ENCODE results near the gene ZFYVE28. TPM values are rescaled to one million over a fixed set of nuclear protein-coding genes. Genes with fewer than 3 reads are reported as not detected.

Gene ZFYVE28
- total RNA-seq, 2 experiments from 2014 or later = 6.1 to 6.3 TPM

DNA sequence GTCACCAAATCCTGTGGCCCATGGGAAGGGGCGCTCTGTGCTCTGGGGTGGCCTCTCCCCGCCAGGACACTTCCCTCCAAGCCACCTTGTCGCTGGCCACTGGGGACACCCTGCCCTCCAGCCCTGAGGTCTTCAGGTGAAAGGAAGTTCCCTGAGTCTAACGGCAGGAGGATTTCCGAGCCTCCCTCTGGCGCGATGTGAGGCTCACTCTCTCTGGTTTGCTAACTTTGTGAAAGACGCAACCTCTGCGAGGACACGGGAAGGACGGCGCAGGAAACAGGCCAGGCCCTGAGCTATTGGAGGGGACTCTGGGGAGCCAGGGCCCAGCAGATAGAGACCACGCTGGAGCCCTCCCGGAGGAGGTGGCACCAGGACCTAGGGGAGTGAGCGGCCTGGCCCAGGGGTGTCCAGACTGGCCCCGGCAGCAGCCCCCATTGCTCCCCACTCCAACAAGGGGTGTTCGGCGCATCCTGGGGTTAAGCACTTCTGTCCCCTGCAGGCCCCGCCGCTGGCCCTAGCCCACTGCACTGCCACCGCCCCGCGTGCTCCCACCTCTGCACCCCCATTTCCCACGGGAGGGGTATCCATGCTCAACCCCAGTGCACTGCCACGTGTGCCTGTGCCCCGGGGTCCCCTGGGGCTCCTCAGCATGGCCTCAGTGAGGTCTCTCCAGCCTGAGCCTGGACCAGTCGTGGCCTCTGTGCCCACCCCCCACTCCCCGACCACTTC, 84.4 kb downstream of the ZFYVE28 start:
- H3K9me3 Mint-ChIP-seq (ENCODE audit: insufficient read depth) = no peaks in the 10 kb centered on the region
- ChIA-PET POLR2A (no interaction called here), CTCF (no interaction called here)
- ATAC-seq (no peak), DNase-seq (no peak)
- H3K36me3 Mint-ChIP-seq (ENCODE audit: low read depth) = no peaks in the 10 kb centered on the region
- no peaks in the 10 kb centered on the region for H3K4me1 Mint-ChIP-seq (ENCODE audit: low read depth)
- no peak overlapping the region for H3K4me3 Mint-ChIP-seq
- no peak overlapping the region for H3K27ac Mint-ChIP-seq
- no peaks in the 10 kb centered on the region for H3K27me3 Mint-ChIP-seq (ENCODE audit: low read depth)

GRCh38 chr4:2333356-2333841, 85.0 kb downstream of the ZFYVE28 start:
- DNase-seq = no peak
- no peaks in the 10 kb centered on the region for H3K9me3 Mint-ChIP-seq (ENCODE audit: insufficient read depth)
- H3K4me1 Mint-ChIP-seq (ENCODE audit: low read depth) = no peaks in the 10 kb centered on the region
- no peak for ATAC-seq
- ChIA-PET CTCF (no interaction called here), POLR2A (no interaction called here)
- H3K27ac Mint-ChIP-seq = no peak overlapping the region
- H3K27me3 Mint-ChIP-seq (ENCODE audit: low read depth) = no peaks in the 10 kb centered on the region
- H3K4me3 Mint-ChIP-seq = no peak overlapping the region
- H3K36me3 Mint-ChIP-seq (ENCODE audit: low read depth) = no peaks in the 10 kb centered on the region

DNA sequence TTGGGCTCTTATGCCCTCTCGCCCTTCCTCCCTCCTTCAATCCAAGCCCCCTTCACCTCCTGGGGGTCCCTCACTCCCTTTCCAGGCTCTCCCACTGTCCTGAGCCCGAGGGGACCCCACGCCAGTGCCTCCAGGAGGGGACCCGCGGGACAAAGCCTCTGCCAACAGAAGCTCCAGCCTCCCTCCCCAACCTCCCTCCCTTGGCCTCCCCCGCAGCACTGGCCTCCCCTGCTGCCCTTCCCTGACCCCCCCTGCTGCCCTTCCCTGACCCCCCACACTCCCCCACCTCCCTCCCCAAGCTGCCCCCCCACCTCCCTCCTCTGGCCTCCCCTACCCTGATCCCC, 85.5 kb downstream of the ZFYVE28 start:
- DNase-seq (no peak), ATAC-seq (no peak)
- ChIA-PET CTCF (no interaction called here), POLR2A (no interaction called here)
- Mint-ChIP-seq H3K9me3 (ENCODE audit: insufficient read depth) (no peaks in the 10 kb centered on the region), H3K4me3 (no peak overlapping the region), H3K36me3 (ENCODE audit: low read depth) (no peaks in the 10 kb centered on the region), H3K27me3 (ENCODE audit: low read depth) (no peaks in the 10 kb centered on the region), H3K4me1 (ENCODE audit: low read depth) (no peaks in the 10 kb centered on the region), H3K27ac (no peak overlapping the region)

DNA sequence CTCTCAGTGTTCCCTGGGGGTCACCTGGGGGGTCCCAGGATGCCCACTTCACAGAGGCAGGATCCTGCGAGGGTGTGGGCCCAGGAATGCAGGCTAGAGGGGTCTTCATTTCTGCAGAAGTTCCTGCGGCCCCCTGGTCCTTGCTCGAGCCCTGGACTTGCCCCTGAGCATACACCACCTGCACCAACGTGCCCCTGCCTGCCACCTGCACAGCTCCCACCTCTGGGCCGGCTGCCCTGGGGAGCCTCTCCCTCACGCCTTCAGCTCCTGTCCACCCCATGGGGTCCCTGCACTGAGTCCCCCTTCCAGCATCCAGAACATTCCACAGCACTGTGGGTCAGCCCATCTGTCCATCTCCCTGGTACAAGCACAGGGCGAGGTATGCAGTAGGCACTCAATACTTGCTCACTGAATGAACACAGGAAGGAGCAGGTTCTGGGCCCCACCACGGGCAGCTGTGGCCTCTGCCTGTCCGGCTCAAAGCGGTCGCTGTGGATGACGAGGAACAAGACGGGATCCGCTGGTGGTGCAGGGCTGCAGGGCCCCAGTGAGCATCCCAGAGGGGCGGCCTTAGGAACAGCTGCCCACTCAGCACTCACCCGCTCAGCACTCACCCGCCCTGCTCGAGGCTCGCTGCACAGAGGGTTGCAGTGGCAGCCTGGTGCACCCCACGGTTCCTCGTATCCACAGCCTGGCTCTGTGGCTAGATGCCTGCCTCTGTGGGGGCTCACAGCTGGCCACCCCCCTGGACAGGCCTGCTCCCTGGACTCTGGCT, 86.1 kb downstream of the ZFYVE28 start:
- CTCF ChIA-PET = no interaction called here
- H3K9me3 Mint-ChIP-seq (ENCODE audit: insufficient read depth) = no peaks in the 10 kb centered on the region

GRCh38 chr4:2331519-2332200, 86.8 kb downstream of the ZFYVE28 start:
- Mint-ChIP-seq H3K36me3 (ENCODE audit: low read depth) (peaks cover 2% of the 10 kb centered on the region), H3K4me1 (ENCODE audit: low read depth) (no peaks in the 10 kb centered on the region), H3K4me3 (no peak overlapping the region), H3K27ac (no peak overlapping the region), H3K27me3 (ENCODE audit: low read depth) (no peaks in the 10 kb centered on the region), H3K9me3 (ENCODE audit: insufficient read depth) (no peaks in the 10 kb centered on the region)
- POLR2A ChIA-PET = interaction anchor here (0.6 kb wide), 1 partner anchor 35 kb away, joined by 3 read pairs; no protein-coding TSS in a partner anchor
- CTCF ChIA-PET = no interaction called here
- ATAC-seq = peak; percentile 36
- DNase-seq = no peak

More for the DNA sequence above, 86.1 kb downstream of the ZFYVE28 start:
- POLR2A ChIA-PET = interaction anchor here (0.6 kb wide), 1 partner anchor 35 kb away, joined by 3 read pairs; no protein-coding TSS in a partner anchor
- Mint-ChIP-seq H3K27ac (no peak overlapping the region), H3K27me3 (ENCODE audit: low read depth) (no peaks in the 10 kb centered on the region), H3K4me3 (no peak overlapping the region), H3K4me1 (ENCODE audit: low read depth) (no peaks in the 10 kb centered on the region), H3K36me3 (ENCODE audit: low read depth) (peaks cover 2% of the 10 kb centered on the region)
- DNase-seq = no peak
- ATAC-seq = no peak

- H3K27me3 Mint-ChIP-seq (ENCODE audit: low read depth) = peaks cover 3% of the 10 kb centered on the region
- ChIA-PET CTCF (no interaction called here), POLR2A (no interaction called here)
- ATAC-seq (no peak), DNase-seq (no peak)
- no peak overlapping the region for H3K4me3 Mint-ChIP-seq
- no peaks in the 10 kb centered on the region for H3K4me1 Mint-ChIP-seq (ENCODE audit: low read depth)
- peaks cover 2% of the 10 kb centered on the region for H3K36me3 Mint-ChIP-seq (ENCODE audit: low read depth)
- H3K27ac Mint-ChIP-seq = no peak overlapping the region
- no peaks in the 10 kb centered on the region for H3K9me3 Mint-ChIP-seq (ENCODE audit: insufficient read depth)
Observed at GRCh38 chr4:2331043-2331420, 87.4 kb downstream of the ZFYVE28 start.

DNA sequence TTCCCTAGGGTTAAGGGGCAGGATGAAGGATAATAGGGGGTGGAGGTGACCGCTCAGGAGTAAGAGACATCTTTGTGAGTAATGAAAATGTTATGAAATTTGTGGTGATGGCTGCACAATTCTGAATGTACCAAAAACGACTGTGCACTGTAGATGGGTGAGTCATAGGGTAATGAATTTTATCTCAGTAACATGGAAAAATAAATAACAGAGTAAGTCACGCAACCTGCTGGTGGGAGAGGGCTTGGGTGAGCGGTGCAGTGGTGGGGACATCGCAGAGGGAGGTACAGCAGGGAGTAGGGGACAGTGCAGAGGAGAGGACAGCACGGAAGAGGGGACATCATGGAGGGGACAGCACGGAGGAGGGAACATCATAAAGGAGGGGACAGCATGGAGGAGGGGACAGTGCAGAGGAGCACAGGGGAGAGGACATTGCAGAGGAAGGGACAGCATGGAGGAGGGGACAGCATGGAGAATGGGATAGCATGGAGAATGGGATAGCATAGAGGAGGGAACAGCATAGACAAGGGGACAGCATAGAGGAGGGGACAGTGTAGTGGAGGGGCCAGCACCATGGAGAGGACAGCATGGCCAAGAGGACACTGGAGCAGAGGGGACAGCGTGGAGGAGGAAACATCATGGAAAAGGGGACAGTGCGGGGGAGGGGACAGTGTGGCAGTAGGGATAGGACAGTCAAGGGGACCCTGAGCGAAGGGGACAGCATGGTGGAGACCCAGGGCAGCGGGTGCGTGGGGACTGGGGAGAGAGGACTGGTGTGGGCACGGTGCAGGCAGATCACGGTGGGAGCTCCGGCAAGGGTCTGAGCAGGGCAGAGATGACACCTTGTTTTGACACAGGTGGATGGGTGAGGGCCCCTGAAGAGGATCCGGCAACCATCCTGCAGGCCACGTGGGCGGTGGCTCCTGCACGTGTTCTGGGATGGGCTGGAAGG, 88.1 kb downstream of the ZFYVE28 start:
- CTCF ChIA-PET = no interaction called here
- DNase-seq = no peak
- Mint-ChIP-seq H3K9me3 (ENCODE audit: insufficient read depth) (no peaks in the 10 kb centered on the region), H3K36me3 (ENCODE audit: low read depth) (peaks cover 2% of the 10 kb centered on the region), H3K4me1 (ENCODE audit: low read depth) (no peaks in the 10 kb centered on the region), H3K27me3 (ENCODE audit: low read depth) (peaks cover 3% of the 10 kb centered on the region), H3K27ac (no peak overlapping the region), H3K4me3 (no peak overlapping the region)
- no peak for ATAC-seq
- POLR2A ChIA-PET = no interaction called here

GRCh38 chr4:2327579-2327978, 90.9 kb downstream of the ZFYVE28 start:
- POLR2A ChIA-PET = no interaction called here
- Mint-ChIP-seq H3K27me3 (ENCODE audit: low read depth) (peaks cover 5% of the 10 kb centered on the region), H3K4me1 (ENCODE audit: low read depth) (no peaks in the 10 kb centered on the region), H3K4me3 (no peak overlapping the region), H3K9me3 (ENCODE audit: insufficient read depth) (no peaks in the 10 kb centered on the region), H3K27ac (no peak overlapping the region), H3K36me3 (ENCODE audit: low read depth) (peaks cover 2% of the 10 kb centered on the region)
- DNase-seq (no peak), ATAC-seq (no peak)
- CTCF ChIA-PET = no interaction called here

DNA sequence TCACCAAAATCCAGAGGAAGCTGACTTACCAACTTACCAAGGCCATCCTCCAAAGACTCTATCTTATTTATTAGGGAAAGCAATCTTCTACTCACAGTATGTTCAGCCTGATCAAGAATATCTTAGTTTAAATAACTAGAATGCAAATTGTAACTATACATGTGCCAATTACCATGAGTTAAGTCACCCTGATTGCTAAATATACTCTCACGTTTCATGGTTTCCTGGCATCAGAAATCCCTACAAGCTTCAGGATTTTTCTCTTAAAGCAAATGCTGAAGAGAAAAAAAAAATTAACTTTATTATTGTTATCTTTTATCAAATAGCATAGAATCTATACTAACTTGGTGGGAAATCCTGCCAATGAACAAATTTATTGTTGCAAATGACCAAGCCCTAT, 93.6 kb downstream of the ZFYVE28 start:
- CTCF ChIA-PET = no interaction called here
- peaks cover 6% of the 10 kb centered on the region for H3K4me1 Mint-ChIP-seq (ENCODE audit: low read depth)
- POLR2A ChIA-PET = no interaction called here
- DNase-seq (no peak), ATAC-seq (no peak)
- no peak overlapping the region for H3K4me3 Mint-ChIP-seq
- no peak overlapping the region for H3K27ac Mint-ChIP-seq
- H3K36me3 Mint-ChIP-seq (ENCODE audit: low read depth) = peaks cover 2% of the 10 kb centered on the region
- no peaks in the 10 kb centered on the region for H3K9me3 Mint-ChIP-seq (ENCODE audit: insufficient read depth)
- peaks cover 5% of the 10 kb centered on the region for H3K27me3 Mint-ChIP-seq (ENCODE audit: low read depth)

- Mint-ChIP-seq H3K27ac (no peak overlapping the region), H3K9me3 (ENCODE audit: insufficient read depth) (no peaks in the 10 kb centered on the region), H3K27me3 (ENCODE audit: low read depth) (peaks cover 5% of the 10 kb centered on the region), H3K36me3 (ENCODE audit: low read depth) (peaks cover 2% of the 10 kb centered on the region), H3K4me1 (ENCODE audit: low read depth) (peaks cover 6% of the 10 kb centered on the region), H3K4me3 (no peak overlapping the region)
- no peak for DNase-seq
- CTCF ChIA-PET = no interaction called here
- POLR2A ChIA-PET = no interaction called here
- ATAC-seq = no peak
Observed at GRCh38 chr4:2322841-2323240, 95.6 kb downstream of the ZFYVE28 start.

GRCh38 chr4:2322227-2322626, 96.2 kb downstream of the ZFYVE28 start:
- Mint-ChIP-seq H3K4me1 (ENCODE audit: low read depth) (peaks cover 6% of the 10 kb centered on the region), H3K27ac (no peak overlapping the region), H3K4me3 (no peak overlapping the region), H3K36me3 (ENCODE audit: low read depth) (no peaks in the 10 kb centered on the region), H3K27me3 (ENCODE audit: low read depth) (peaks cover 5% of the 10 kb centered on the region), H3K9me3 (ENCODE audit: insufficient read depth) (no peaks in the 10 kb centered on the region)
- CTCF ChIA-PET = no interaction called here
- no peak for ATAC-seq
- POLR2A ChIA-PET = no interaction called here
- DNase-seq = no peak

Data from activated CD8-positive, alpha-beta T cell treated with anti-CD3 and anti-CD28 coated beads, Interleukin-2, amount 10 ng/mL, durations not matched to agents 7 days and 5 days (primary cell).